Liver (tissue), 9 donors: ENCODE data around the gene PDE5A. TPM values are rescaled to one million over a fixed set of nuclear protein-coding genes. Genes with fewer than 3 reads are reported as not detected.

Experiments
- DNase-seq: peaks from one replicate; pipeline ENCODE4 v3.0.0-alpha.2; 2017; ENCODE audit warnings: low spot score
- H3K27ac ChIP-seq, 2 donors: one replicate each; pipeline ENCODE4 v1.7.0; 2013; ENCODE audit warnings: inconsistent platforms in 2 of 2, low read length in 2 of 2, control low read depth in 1 of 2, low read depth in 1 of 2, mild to moderate bottlenecking in 1 of 2
- H3K27me3 ChIP-seq, 4 donors: one replicate each; pipeline versions ENCODE4 v1.6.1 to v1.7.0; 2013; ENCODE audit warnings: low read length in 3 of 4, inconsistent platforms in 1 of 4, mild to moderate bottlenecking in 1 of 4, moderate library complexity in 1 of 4; ENCODE audit not compliant: control insufficient read depth in 4 of 4, insufficient read depth in 4 of 4
- H3K36me3 ChIP-seq, 4 donors: one replicate each; pipeline versions ENCODE4 v1.6.1 to v1.7.0; 2013; ENCODE audit warnings: low read length in 3 of 4, mild to moderate bottlenecking in 3 of 4, low read depth in 1 of 4, moderate library complexity in 1 of 4; ENCODE audit not compliant: control insufficient read depth in 4 of 4, insufficient read depth in 3 of 4
- H3K4me1 ChIP-seq, 4 donors: one replicate each; pipeline versions ENCODE4 v1.6.1 to v1.7.0; 2013; ENCODE audit warnings: low read length in 3 of 4, mild to moderate bottlenecking in 3 of 4, moderate library complexity in 1 of 4; ENCODE audit not compliant: control insufficient read depth in 4 of 4, insufficient read depth in 4 of 4
- H3K4me3 ChIP-seq, 3 donors: one replicate each; pipeline versions ENCODE4 v1.6.1 to v1.7.0; 2013; ENCODE audit warnings: low read length in 3 of 3, control low read depth in 1 of 3, low read depth in 1 of 3, mild to moderate bottlenecking in 1 of 3
- H3K9ac ChIP-seq, 2 donors: one replicate each; pipeline ENCODE4 v1.7.0; 2013; ENCODE audit warnings: low read length in 2 of 2, mild to moderate bottlenecking in 2 of 2, moderate library complexity in 2 of 2, control low read depth in 1 of 2, low read depth in 1 of 2
- H3K9me3 ChIP-seq, 4 donors: one replicate each; pipeline versions ENCODE4 v1.6.1 to v1.7.0; 2013; ENCODE audit warnings: low read length in 3 of 4; ENCODE audit not compliant: control insufficient read depth in 4 of 4
- ATF3 ChIP-seq: IDR thresholded peaks from 2 replicates; pipeline ENCODE4 v1.6.1; 2016; ENCODE audit warnings: antibody characterized with exemption
- CTCF ChIP-seq: fragments of 150-350 bp; IDR thresholded peaks from 2 replicates; pipeline ENCODE4 v1.5.1; 2017; ENCODE audit warnings: improper control_type of control experiment, low read depth, low read length; ENCODE audit not compliant: missing input control
- EGR1 ChIP-seq, 2 donors: IDR thresholded peaks; 2 replicates each; pipeline ENCODE4 v1.6.1; 2016 to 2018; ENCODE audit warnings: antibody characterized with exemption in 2 of 2, low read depth in 2 of 2
- FOXA1 ChIP-seq: IDR thresholded peaks from 2 replicates; pipeline ENCODE4 v1.6.1; 2016; ENCODE audit warnings: antibody characterized with exemption
- FOXA2 ChIP-seq: IDR thresholded peaks from 2 replicates; pipeline ENCODE4 v1.6.1; 2016; ENCODE audit warnings: antibody characterized with exemption
- GABPA ChIP-seq, 2 donors: IDR thresholded peaks in 1 of 2; conservative IDR thresholded peaks in 1 of 2; 2 replicates each; pipeline ENCODE4 v1.6.1; 2016; ENCODE audit warnings: antibody characterized with exemption in 2 of 2, mild to moderate bottlenecking in 1 of 2, moderate library complexity in 1 of 2
- HNF4A ChIP-seq, 2 donors: conservative IDR thresholded peaks; 2 replicates each; pipeline ENCODE4 v1.6.1; 2016; ENCODE audit warnings: antibody characterized with exemption in 2 of 2, mild to moderate bottlenecking in 2 of 2
- HNF4G ChIP-seq: IDR thresholded peaks from 2 replicates; pipeline ENCODE4 v1.6.1; 2016; ENCODE audit warnings: antibody characterized with exemption
- JUND ChIP-seq, 2 donors: IDR thresholded peaks; 2 replicates each; pipeline ENCODE4 v1.6.1; 2016; ENCODE audit warnings: antibody characterized with exemption in 2 of 2
- MAX ChIP-seq: IDR thresholded peaks from 2 replicates; pipeline ENCODE4 v1.6.1; 2016; ENCODE audit warnings: antibody characterized with exemption
- NR2F2 ChIP-seq: IDR thresholded peaks from 2 replicates; pipeline ENCODE4 v1.6.1; 2016; ENCODE audit warnings: antibody characterized with exemption
- RAD21 ChIP-seq, 2 donors: IDR thresholded peaks; 2 replicates each; pipeline ENCODE4 v1.6.1; 2016; ENCODE audit warnings: antibody characterized with exemption in 2 of 2, mild to moderate bottlenecking in 2 of 2
- REST ChIP-seq: IDR thresholded peaks from 2 replicates; pipeline ENCODE4 v1.6.1; 2016; ENCODE audit warnings: antibody characterized with exemption, mild to moderate bottlenecking
- RXRA ChIP-seq, 2 donors: IDR thresholded peaks; 2 replicates each; pipeline ENCODE4 v1.6.1; 2017 to 2018; ENCODE audit warnings: antibody characterized with exemption in 2 of 2, mild to moderate bottlenecking in 1 of 2
- SP1 ChIP-seq: IDR thresholded peaks from 2 replicates; pipeline ENCODE4 v1.6.1; 2018; ENCODE audit warnings: antibody characterized with exemption, mild to moderate bottlenecking
- TAF1 ChIP-seq: conservative IDR thresholded peaks from 2 replicates; pipeline ENCODE4 v1.6.1; 2016; ENCODE audit warnings: antibody characterized with exemption, mild to moderate bottlenecking
- YY1 ChIP-seq: IDR thresholded peaks from 2 replicates; pipeline ENCODE4 v1.6.1; 2016; ENCODE audit warnings: antibody characterized with exemption, mild to moderate bottlenecking
- ZBTB33 ChIP-seq: IDR thresholded peaks from 2 replicates; pipeline ENCODE4 v1.6.1; 2016; ENCODE audit warnings: antibody characterized with exemption
- WGBS: extraction: QIAGEN DNeasy Blood & Tissue Kit; methylation state at CpG from one replicate; pipeline ENCODE4 v1.1.7; 2013; 5-methylcytosine and 5-hydroxymethylcytosine counted together
- polyA plus RNA-seq, 2 donors: library from polyadenylated mRNA; stranded (reverse) in 1 of 2; unstranded in 1 of 2; fragments of 200-250 nt in 1 of 2; fragments of >200 nt in 1 of 2; fragmentation: Nextera tagmentation in 1 of 2; extraction: Ambion mirVana in 1 of 2; gene quantifications; one replicate each; pipeline versions ENCODE4 v1.2.1 to v1.2.3, GENCODE V29; 2013 to 2015
- total RNA-seq, 2 donors: library from RNA; depleted of rRNA; stranded (reverse); fragments of >200 nt; gene quantifications; one replicate each; pipeline ENCODE4 v1.2.3, GENCODE V29; 2014
- donor health status: healthy.
- donor health status: healthy.
- donor health status: healthy.
- donor health status: healthy.
- donor health status: healthy.

PDE5A gene
- total and polyA plus RNA-seq, 4 donors = 0.61 to 3.8 (median 3.0) TPM

GRCh38 chr4:119625761-119626160 lies 2.8 kb downstream of the PDE5A start:
- Histone ChIP-seq H3K9me3 (no peaks in the 10 kb centered on the region), H3K27me3 (no peaks in the 10 kb centered on the region), H3K4me3 (no peak overlapping the region), H3K4me1 (peaks cover 9 to 27% (median 21%) of the 10 kb centered on the region in 4 donors), H3K9ac (no peak overlapping the region), H3K27ac (no peak overlapping the region), H3K36me3 (no peaks in the 10 kb centered on the region)
- no peak for DNase-seq
- WGBS = 81% methylated on average over 2 of the region's 2 CpGs
- TF ChIP-seq REST (no peak), EGR1 (IDR thresholded peaks at IDR 0.05; ENCODE audit: low read depth in 2 of 2) (no peak)

- no peaks in the 10 kb centered on the region for H3K36me3 ChIP-seq
- no peak for TF ChIP-seq ZBTB33
- no peak for TF ChIP-seq FOXA2
- no peak for TF ChIP-seq HNF4A (conservative IDR thresholded peaks at IDR 0.05)
- TF ChIP-seq CTCF = no peak
- TF ChIP-seq GABPA (IDR thresholded peaks at IDR 0.05 in 1 of 2, conservative IDR thresholded peaks at IDR 0.05 in 1 of 2) = no peak
- TF ChIP-seq MAX = no peak
- no peak for TF ChIP-seq JUND (IDR thresholded peaks at IDR 0.05)
- no peak for TF ChIP-seq REST
- TF ChIP-seq RAD21 (IDR thresholded peaks at IDR 0.05) = no peak
- no peak for TF ChIP-seq EGR1 (IDR thresholded peaks at IDR 0.05; ENCODE audit: low read depth in 2 of 2)
- no peak for TF ChIP-seq SP1
- TF ChIP-seq YY1 = no peak
- no peak for TF ChIP-seq RXRA (IDR thresholded peaks at IDR 0.05)
- no peak for TF ChIP-seq HNF4G
- TF ChIP-seq ATF3 = no peak
- no peak for TF ChIP-seq NR2F2
- no peak for TF ChIP-seq TAF1
- no peak for TF ChIP-seq FOXA1
- no peaks in the 10 kb centered on the region for H3K9me3 ChIP-seq
- no peak overlapping the region for H3K9ac ChIP-seq
- no peak overlapping the region for H3K27ac ChIP-seq
- peaks cover 9 to 27% (median 21%) of the 10 kb centered on the region in 4 donors for H3K4me1 ChIP-seq
- no peak for DNase-seq
- no peak overlapping the region for H3K4me3 ChIP-seq
- 71% methylated on average over 4 of the region's 4 CpGs for WGBS
- H3K27me3 ChIP-seq = no peaks in the 10 kb centered on the region
These were observed 4.2 kb downstream of the PDE5A start for GRCh38 chr4:119624356-119624755.
